Choroid plexus epithelial cell (primary cell): ENCODE data around the gene MT1A.

Experiments used
- DNase-seq: peaks from one replicate; pipeline ENCODE4 v3.0.0-alpha.2; 2010; ENCODE audit warnings: low read depth
- H3K4me3 ChIP-seq: 2 replicates; pipeline ENCODE4 v1.5.1; 2011; ENCODE audit warnings: low read depth, mild to moderate bottlenecking, control low read depth, low read length, moderate library complexity
- CTCF ChIP-seq: conservative IDR thresholded peaks from 2 replicates; pipeline ENCODE4 v1.5.1; 2011; ENCODE audit warnings: low read depth, mild to moderate bottlenecking, control low read depth, inconsistent platforms, low read length, moderate library complexity

MT1A gene

GRCh38 chr16:56600398-56600999 lies 38.0 kb upstream of the MT1A start:
- DNase-seq = peak; percentile 79
- H3K4me3 ChIP-seq = no peak overlapping the region
- TF ChIP-seq CTCF = peak; percentile 83

GRCh38 chr16:56601325-56601724 lies 37.1 kb upstream of the MT1A start:
- H3K4me3 ChIP-seq = no peak overlapping the region
- no peak for TF ChIP-seq CTCF
- no peak for DNase-seq

GRCh38 chr16:56603589-56603988 lies 34.9 kb upstream of the MT1A start:
- H3K4me3 ChIP-seq = no peak overlapping the region
- peak; percentile 63 for DNase-seq
- TF ChIP-seq CTCF = peak; percentile 63

DNA sequence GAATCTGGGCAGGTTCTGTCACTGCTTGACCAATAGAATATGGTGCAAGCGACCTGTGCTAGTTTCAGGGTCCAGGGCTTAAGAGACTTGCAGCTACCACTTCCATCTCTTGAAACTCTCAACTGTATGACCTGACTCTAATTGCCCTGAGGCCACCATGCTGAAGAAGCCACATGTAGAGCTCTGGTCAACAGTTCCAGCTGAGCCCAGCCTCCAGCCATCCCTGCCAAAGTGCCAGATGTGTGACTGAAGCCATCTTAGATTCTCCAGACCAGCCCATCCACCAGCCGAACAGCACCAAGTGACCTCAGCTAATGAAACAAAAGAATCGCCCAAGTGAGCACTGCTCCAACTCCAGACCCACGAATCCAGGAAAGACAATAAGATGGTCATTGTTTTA lies 33.5 kb upstream of the MT1A start:
- no peak for TF ChIP-seq CTCF

DNA sequence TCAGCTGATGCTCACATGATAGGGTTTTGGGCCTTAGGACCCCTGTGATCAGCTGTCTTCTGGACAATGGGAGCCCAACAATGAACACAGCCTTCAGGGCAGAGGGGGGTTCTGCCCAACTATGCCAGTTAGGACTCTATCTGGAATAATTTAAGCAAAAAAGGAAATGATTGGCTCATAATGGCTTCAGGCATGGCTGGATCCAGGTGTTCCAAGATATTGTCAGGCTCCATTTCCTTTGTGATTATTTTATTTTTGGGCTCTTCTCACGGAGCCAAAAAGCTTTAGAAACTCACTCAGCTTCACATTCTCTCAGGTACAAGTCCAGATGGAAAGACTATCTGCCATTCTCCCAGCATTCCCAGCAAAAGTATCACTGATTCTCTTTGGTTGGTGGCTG lies 33.0 kb upstream of the MT1A start:
- H3K4me3 ChIP-seq = no peak overlapping the region
- DNase-seq = no peak
- TF ChIP-seq CTCF = no peak

More for the DNA sequence above, 33.5 kb upstream of the MT1A start:
- H3K4me3 ChIP-seq = no peak overlapping the region
- no peak for DNase-seq

- no peak for DNase-seq
- H3K4me3 ChIP-seq = no peak overlapping the region
- no peak for TF ChIP-seq CTCF
Measured at GRCh38 chr16:56606071-56606475, 32.4 kb upstream of the MT1A start.

GRCh38 chr16:56606476-56607108 lies 31.9 kb upstream of the MT1A start:
- TF ChIP-seq CTCF = no peak
- DNase-seq = peak; percentile 96
- H3K4me3 ChIP-seq = peak overlapping the region; percentile 7
